Lung (tissue), 12 donors: ENCODE measurements around the gene AGAP1. TPM values are rescaled to one million over a fixed set of nuclear protein-coding genes. Genes with fewer than 3 reads are reported as not detected.

Experiments used
- ATAC-seq: fragments of 200-7000 bp; cut with Tn5 transposase; one replicate; pipeline ENCODE4 v1.9.1; 2020; ENCODE audit warnings: moderate number of reproducible peaks; ENCODE audit not compliant: insufficient read depth, low FRiP score
- DNase-seq, 3 donors: peaks; one replicate each; pipeline ENCODE4 v3.0.0-alpha.2; 2013 to 2017
- H3K27ac ChIP-seq, 2 donors: one replicate each; pipeline ENCODE4 v1.5.1; 2013; ENCODE audit warnings: mild to moderate bottlenecking in 2 of 2, moderate library complexity in 2 of 2, control low read depth in 1 of 2, inconsistent platforms in 1 of 2, low read depth in 1 of 2, low read length in 1 of 2
- H3K27me3 ChIP-seq, 3 donors: one replicate each; pipeline ENCODE4 v1.5.1; 2013; ENCODE audit warnings: low read length in 2 of 3; ENCODE audit not compliant: control insufficient read depth in 3 of 3, insufficient read depth in 3 of 3
- H3K36me3 ChIP-seq, 4 donors: one replicate each; pipeline ENCODE4 v1.5.1; 2013; ENCODE audit warnings: low read length in 4 of 4, mild to moderate bottlenecking in 1 of 4, moderate library complexity in 1 of 4; ENCODE audit not compliant: control insufficient read depth in 4 of 4, insufficient read depth in 4 of 4
- H3K4me1 ChIP-seq, 5 donors: one replicate each; pipeline ENCODE4 v1.5.1; 2013; ENCODE audit warnings: low read length in 5 of 5, mild to moderate bottlenecking in 2 of 5, moderate library complexity in 1 of 5; ENCODE audit not compliant: control insufficient read depth in 5 of 5, insufficient read depth in 5 of 5
- H3K4me3 ChIP-seq: one replicate; pipeline ENCODE4 v1.5.1; 2013; ENCODE audit warnings: mild to moderate bottlenecking, control low read depth, moderate library complexity
- H3K9ac ChIP-seq, 2 donors: one replicate each; pipeline ENCODE4 v1.5.1; 2013; ENCODE audit warnings: low read length in 2 of 2, control low read depth in 1 of 2; ENCODE audit not compliant: insufficient read depth in 1 of 2
- H3K9me3 ChIP-seq, 4 donors: one replicate each; pipeline ENCODE4 v1.5.1; 2013; ENCODE audit warnings: low read length in 3 of 4, mild to moderate bottlenecking in 1 of 4, moderate library complexity in 1 of 4; ENCODE audit not compliant: control insufficient read depth in 4 of 4, insufficient read depth in 3 of 4
- CTCF ChIP-seq: IDR thresholded peaks from 2 replicates; pipeline ENCODE4 v1.5.1; 2012; ENCODE audit warnings: mild to moderate bottlenecking; ENCODE audit errors: control extremely low read depth, extremely low read depth
- WGBS, 2 donors: extraction: QIAGEN DNeasy Blood & Tissue Kit; methylation state at CpG; one replicate each; pipeline ENCODE4 v1.1.7; 2013; 5-methylcytosine and 5-hydroxymethylcytosine counted together
- polyA plus RNA-seq, 2 donors: library from polyadenylated mRNA; stranded (reverse); fragments of 200-250 nt; gene quantifications; one replicate each; pipeline ENCODE4 v1.2.1, GENCODE V29; 2013
- total RNA-seq, 2 donors: library from RNA; depleted of rRNA in 1 of 2; stranded (reverse); fragments of >200 nt in 1 of 2; gene quantifications; one replicate each; pipeline ENCODE4 v1.2.1, GENCODE V29; 2014 to 2021
- donor health status: control.
- donor health status: control.
- donor health status: Bipolar disorder and iron deficiency.
- donor health status: healthy.
- donor health status: DM: yes; HTN: yes; CAD: no.

Gene AGAP1
- total and polyA plus RNA-seq, 4 donors = 6.6 to 39.4 (median 20.2) TPM

DNA sequence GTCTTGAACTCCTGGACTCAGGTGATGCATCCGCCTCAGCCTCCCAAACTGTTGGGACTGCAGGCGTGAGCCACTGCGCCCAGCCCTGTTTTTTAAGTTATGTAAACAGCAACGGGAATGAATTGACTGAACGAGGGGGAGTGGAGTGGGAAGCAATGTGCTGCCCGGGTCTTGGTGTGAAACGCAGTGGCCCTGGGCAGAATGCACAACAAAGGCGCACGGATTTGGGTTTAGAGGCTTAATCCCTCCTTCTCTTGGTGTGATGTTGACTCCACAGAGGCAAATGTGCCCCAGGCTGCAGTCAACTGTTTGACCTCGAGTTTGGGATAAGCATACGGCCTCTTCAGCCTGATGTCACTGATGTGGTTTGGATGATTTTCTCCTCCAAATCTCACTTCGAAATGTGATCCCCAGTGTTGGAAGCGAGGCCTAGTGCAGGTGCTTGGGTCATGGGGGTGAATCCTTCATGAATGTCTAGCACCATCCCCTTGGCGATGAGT lies 97.4 kb downstream of the AGAP1 start:
- TF ChIP-seq CTCF = no peak

GRCh38 chr2:235591921-235592320 lies 98.1 kb downstream of the AGAP1 start:
- Histone ChIP-seq H3K9me3 (no peaks in the 10 kb centered on the region), H3K4me1 (peaks cover 0 to 5% (median 0%) of the 10 kb centered on the region in 5 donors), H3K27me3 (no peaks in the 10 kb centered on the region), H3K9ac (no peak overlapping the region), H3K36me3 (no peaks in the 10 kb centered on the region), H3K4me3 (no peak overlapping the region), H3K27ac (no peak overlapping the region)
- WGBS, 2 donors = 91 to 94% methylated on average over 5 of the region's 5 CpGs
- ATAC-seq = no peak
- no peak for TF ChIP-seq CTCF
- DNase-seq = no peak

More for the DNA sequence above, 97.4 kb downstream of the AGAP1 start:
- ATAC-seq (no peak), DNase-seq (no peak)
- WGBS, 2 donors = 89 to 90% methylated on average over 14 of the region's 14 CpGs
- no peak overlapping the region for H3K4me3 ChIP-seq
- no peak overlapping the region for H3K9ac ChIP-seq
- no peaks in the 10 kb centered on the region for H3K27me3 ChIP-seq
- H3K4me1 ChIP-seq = peaks cover 0 to 5% (median 0%) of the 10 kb centered on the region in 5 donors
- H3K9me3 ChIP-seq = no peaks in the 10 kb centered on the region
- H3K36me3 ChIP-seq = no peaks in the 10 kb centered on the region
- H3K27ac ChIP-seq = no peak overlapping the region

GRCh38 chr2:235592430-235592829 lies 98.6 kb downstream of the AGAP1 start:
- no peak for DNase-seq
- H3K4me1 ChIP-seq = peaks cover 0 to 5% (median 0%) of the 10 kb centered on the region in 5 donors
- H3K9ac ChIP-seq = no peak overlapping the region
- 82 to 83% methylated on average over 11 of the region's 11 CpGs for WGBS, 2 donors
- no peak overlapping the region for H3K27ac ChIP-seq
- no peaks in the 10 kb centered on the region for H3K36me3 ChIP-seq
- no peaks in the 10 kb centered on the region for H3K9me3 ChIP-seq
- ATAC-seq = no peak
- H3K27me3 ChIP-seq = no peaks in the 10 kb centered on the region
- no peak overlapping the region for H3K4me3 ChIP-seq
- TF ChIP-seq CTCF = no peak

- no peak overlapping the region for H3K9ac ChIP-seq
- no peaks in the 10 kb centered on the region for H3K9me3 ChIP-seq
- no peak for DNase-seq
- H3K36me3 ChIP-seq = no peaks in the 10 kb centered on the region
- H3K4me1 ChIP-seq = peaks cover 0 to 6% (median 0%) of the 10 kb centered on the region in 5 donors
- no peak for ATAC-seq
- no peak overlapping the region for H3K27ac ChIP-seq
- H3K27me3 ChIP-seq = no peaks in the 10 kb centered on the region
- no peak overlapping the region for H3K4me3 ChIP-seq
- TF ChIP-seq CTCF = no peak
- 73 to 91% methylated on average over 6 of the region's 6 CpGs for WGBS, 2 donors
These were observed 99.0 kb downstream of the AGAP1 start for GRCh38 chr2:235592836-235593235.
